GM12878 (cell line): ENCODE results near the gene FOXP1. TPM values are rescaled to one million over a fixed set of nuclear protein-coding genes. Genes with fewer than 3 reads are reported as not detected.

Source experiments
- ATAC-seq: fragments of 200-7000 bp; cut with Tn5 transposase; 3 replicates; pipeline ENCODE4 v1.9.1; 2020; ENCODE audit warnings: mild to moderate bottlenecking, moderate library complexity
- BruUV-seq: library from RNA; stranded (reverse); fragments of 400-500 nt; replicated peaks from 2 replicates; lab custom pipeline; 2021; lab: Mats Ljungman, UMichigan
- CTCF ChIA-PET: fragments of 300-600 bp; sonication (Branson Sonifier 250); formaldehyde crosslinking; extraction: SDS; loops from one replicate; lab custom pipeline; 2021; ENCODE audit warnings: inconsistent platforms; lab: Yijun Ruan, JAX
- POLR2A ChIA-PET: fragments of 350-600 bp; formaldehyde crosslinking; extraction: SDS; loops from one replicate; lab custom pipeline; 2021; ENCODE audit warnings: inconsistent platforms; lab: Charles Lee
- RAD21 ChIA-PET: fragments of 300-600 bp; sonication (Branson Sonifier 250); formaldehyde crosslinking; loops from one replicate; lab custom pipeline; 2023; ENCODE audit warnings: antibody characterized with exemption; ENCODE audit not compliant: unreplicated experiment; lab: Charles Lee
- SMC1A ChIA-PET: fragments of 300-600 bp; sonication (Branson Sonifier 250); formaldehyde crosslinking; loops from one replicate; lab custom pipeline; 2023; ENCODE audit not compliant: unreplicated experiment, uncharacterized antibody; lab: Charles Lee
- DNase-seq: peaks from one replicate; pipeline ENCODE4 v3.0.0-alpha.2; 2011; ENCODE audit warnings: low read depth, low spot score
- FAIRE-seq: peaks from 3 replicates; lab custom pipeline; 2011; peaks lifted over from hg19 to GRCh38; lab: Jason Lieb, UNC
- H2AFZ ChIP-seq: 2 replicates; pipeline ENCODE4 v1.6.0; 2011; ENCODE audit warnings: low read depth, low read length, control low read depth; ENCODE audit not compliant: control insufficient read depth
- H3K27ac ChIP-seq: 2 replicates; pipeline ENCODE4 v1.5.1; 2011; ENCODE audit warnings: control low read depth; ENCODE audit not compliant: control insufficient read depth, insufficient read depth
- H3K27me3 ChIP-seq, 2 experiments: replicated peaks in 1 of 2; 2 replicates each; pipeline versions ENCODE4 v1.6.0 to v1.6.1; 2011; ENCODE audit warnings: low read length in 1 of 2; ENCODE audit not compliant: control insufficient read depth in 2 of 2, insufficient read depth in 2 of 2
- H3K36me3 ChIP-seq, 2 experiments: 2 replicates each; pipeline ENCODE4 v1.5.1; 2011; ENCODE audit warnings: low read length in 1 of 2; ENCODE audit not compliant: control insufficient read depth in 2 of 2, insufficient read depth in 2 of 2
- H3K4me1 ChIP-seq: 2 replicates; pipeline ENCODE4 v1.6.1; 2011; ENCODE audit warnings: mild to moderate bottlenecking, low read length, moderate library complexity, mixed read lengths; ENCODE audit not compliant: control insufficient read depth, insufficient read depth
- H3K4me2 ChIP-seq: 2 replicates; pipeline ENCODE4 v1.6.0; 2011; ENCODE audit warnings: control low read depth; ENCODE audit not compliant: control insufficient read depth, insufficient read depth
- H3K4me3 ChIP-seq: fragments of 200-600 bp; sonication (generic); 2 replicates; pipeline ENCODE4 v1.5.1; 2016
- H3K79me2 ChIP-seq: 2 replicates; pipeline ENCODE4 v1.6.0; 2011; ENCODE audit warnings: low read length; ENCODE audit not compliant: control insufficient read depth, insufficient read depth
- H3K9ac ChIP-seq: 2 replicates; pipeline ENCODE4 v1.8.0; 2011; ENCODE audit warnings: low read length, control low read depth, mixed read lengths; ENCODE audit not compliant: control insufficient read depth, insufficient read depth
- H3K9me3 ChIP-seq: replicated peaks from 3 replicates; pipeline ENCODE4 v1.5.1; 2011; ENCODE audit warnings: mild to moderate bottlenecking, low read length; ENCODE audit not compliant: control insufficient read depth, insufficient read depth
- H4K20me1 ChIP-seq: 2 replicates; pipeline ENCODE4 v1.6.0; 2011; ENCODE audit not compliant: control insufficient read depth, insufficient read depth
- ETV6 ChIP-seq, 2 experiments: fragments of 450-650 bp in 1 of 2; IDR thresholded peaks in 1 of 2; conservative IDR thresholded peaks in 1 of 2; 2 replicates each; pipeline ENCODE4 v1.6.1; 2014; ENCODE audit warnings: antibody characterized with exemption in 1 of 2, borderline replicate concordance in 1 of 2, low read depth in 1 of 2, mild to moderate bottlenecking in 1 of 2, moderate library complexity in 1 of 2
- FOS ChIP-seq: IDR thresholded peaks from 3 replicates; pipeline ENCODE4 v1.6.1; 2011; ENCODE audit warnings: borderline replicate concordance; ENCODE audit not compliant: insufficient read length; ENCODE audit errors: extremely low read depth
- IRF3 ChIP-seq: fragments of 450-650 bp; IDR thresholded peaks from 2 replicates; pipeline ENCODE4 v1.6.1; 2014; ENCODE audit warnings: mild to moderate bottlenecking
- KDM1A ChIP-seq: fragments of 200-600 bp; sonication (generic); IDR thresholded peaks from 2 replicates; pipeline ENCODE4 v1.6.1; 2016; ENCODE audit warnings: borderline replicate concordance
- KLF5 ChIP-seq: fragments of 450-650 bp; IDR thresholded peaks from 2 replicates; pipeline ENCODE4 v1.6.1; 2014; ENCODE audit warnings: mild to moderate bottlenecking; ENCODE audit not compliant: partially characterized antibody
- MEF2B ChIP-seq: fragments of 450-650 bp; IDR thresholded peaks from 2 replicates; pipeline ENCODE4 v1.6.1; 2018; ENCODE audit warnings: mild to moderate bottlenecking, moderate library complexity; ENCODE audit not compliant: partially characterized antibody, poor library complexity, severe bottlenecking
- NR2C2 ChIP-seq: IDR thresholded peaks from 2 replicates; pipeline ENCODE4 v1.6.1; 2011; ENCODE audit warnings: borderline replicate concordance, low read depth; ENCODE audit not compliant: control insufficient read depth, insufficient read length
- NR2F1 ChIP-seq: fragments of 450-650 bp; conservative IDR thresholded peaks from 2 replicates; pipeline ENCODE4 v1.6.1; 2017; ENCODE audit warnings: mild to moderate bottlenecking
- SMAD1 ChIP-seq: fragments of 450-650 bp; IDR thresholded peaks from 2 replicates; pipeline ENCODE4 v1.6.1; 2018; ENCODE audit warnings: mild to moderate bottlenecking, low read depth; ENCODE audit not compliant: partially characterized antibody
- SP1 ChIP-seq: IDR thresholded peaks from one replicate; pipeline ENCODE4 v1.6.1; 2011; ENCODE audit warnings: low read depth, low read length
- TCF7 ChIP-seq: IDR thresholded peaks from 2 replicates; pipeline ENCODE4 v1.6.1; 2014; ENCODE audit warnings: antibody characterized with exemption, borderline replicate concordance
- ZSCAN29 ChIP-seq: fragments of 450-650 bp; IDR thresholded peaks from 2 replicates; pipeline ENCODE4 v1.6.1; 2017; ENCODE audit warnings: mild to moderate bottlenecking, moderate library complexity
- WGBS: methylation state at CpG from one replicate; pipeline ENCODE4 v1.1.6; 2016; ENCODE audit warnings: low lambda C conversion rate; ENCODE audit not compliant: insufficient replicate concordance, insufficient coverage; ENCODE audit errors: missing lambda C conversion rate; 5-methylcytosine and 5-hydroxymethylcytosine counted together
- in situ Hi-C: fragments of 300-500 bp; cut with MboI; formaldehyde crosslinking; loops from 9 replicates; pipeline ENCODE4 v1.14.3; 2018; ENCODE audit warnings: mixed read lengths
- intact Hi-C: fragments of 100-400 bp; cut with micrococcal nuclease; formaldehyde crosslinking; loops from one replicate; pipeline ENCODE4 v1.14.2; 2022; ENCODE audit not compliant: unreplicated experiment
- polyA plus RNA-seq, 11 experiments: library from polyadenylated mRNA; depleted of rRNA in 4 of 11; unstranded in 6 of 11; stranded (reverse) in 5 of 11; fragments of >200 nt; fragmentation: Nextera tagmentation in 4 of 11; fragmentation: Illumina TruSeq in 1 of 11; extraction: Ambion mirVana in 4 of 11; extraction: Trizol in 1 of 11; gene quantifications; 1 replicate in 1 of 11; 2 replicates in 10 of 11; pipeline versions ENCODE4 v1.2.1 to v1.2.3, GENCODE V29; 2011 to 2016; ENCODE audit warnings: inconsistent platforms in 2 of 11, missing spikeins in 2 of 11, low read depth in 1 of 11
- total RNA-seq, 4 experiments: library from RNA; depleted of rRNA in 3 of 4; stranded (reverse); fragments of >200 nt in 3 of 4; fragmentation: Illumina TruSeq in 1 of 4; extraction: Trizol in 1 of 4; gene quantifications; 2 replicates each; pipeline versions ENCODE4 v1.2.1 to v1.2.3, GENCODE V29; 2013 to 2021
- TF ChIP-seq, protein P1 (sequence below): fragments of 450-650 bp; formaldehyde crosslinking; IDR thresholded peaks from 2 replicates; pipeline ENCODE4 v1.4.0; 2022; ENCODE audit warnings: mild to moderate bottlenecking, moderate library complexity

Gene FOXP1
- total and polyA plus RNA-seq, 10 of the 15 experiments (the other 5 are each of a cell fraction or from before 2014, with no cell fraction given): 0.05 to 1.6 (median 0.20) TPM; not detected in 1

DNA sequence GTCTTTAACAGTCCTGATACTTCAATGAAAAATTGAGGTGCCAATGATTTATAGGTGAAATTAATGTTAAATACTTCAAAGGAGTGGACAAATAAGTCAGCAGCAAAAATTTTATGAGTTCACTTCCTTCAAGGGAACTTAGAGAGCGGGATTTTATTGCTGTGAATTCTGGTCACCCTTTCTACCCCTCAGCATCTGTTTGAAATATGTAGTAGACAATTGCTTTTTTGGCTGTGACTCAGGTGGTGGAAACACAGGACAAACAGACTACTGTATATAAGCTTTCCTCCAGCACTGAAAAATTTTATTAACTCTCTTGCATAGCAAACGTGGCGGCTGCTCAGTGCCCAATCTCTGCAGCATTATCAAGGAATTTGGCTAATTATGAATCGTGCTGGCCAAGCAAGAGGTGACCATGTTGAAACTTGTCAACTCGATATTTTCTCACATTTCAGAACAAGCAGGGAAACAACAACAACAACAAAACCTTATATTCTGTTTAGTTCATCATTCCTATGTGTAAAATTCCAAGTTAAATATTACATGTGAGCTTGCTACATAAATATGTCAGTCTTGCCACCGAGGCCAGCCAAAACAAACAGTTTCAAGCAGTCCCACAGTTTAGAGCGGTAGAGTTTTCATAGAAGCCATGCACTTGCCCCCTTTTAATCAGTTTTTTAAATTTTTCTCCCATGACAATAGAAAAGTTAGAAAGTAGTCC lies 420.2 kb downstream of the FOXP1 start (continued):
- TF ChIP-seq TCF7 (no peak), IRF3 (no peak), ETV6 (conservative IDR thresholded peaks at IDR 0.05 in 1 of 2, IDR thresholded peaks at IDR 0.05 in 1 of 2; ENCODE audit: borderline replicate concordance in 1 of 2, low read depth in 1 of 2) (no peak), NR2F1 (no peak), SP1 (no peak), FOS (no peak), NR2C2 (no peak)

GRCh38 chr3:71162221-71162620 lies 421.3 kb downstream of the FOXP1 start:
- WGBS: 0% methylated on average over 1 of the region's 1 CpG
- H3K4me2 ChIP-seq: no peak overlapping the region
- intact Hi-C loops (no loop called here), in situ Hi-C loops (no loop called here)
- no peaks in the 10 kb centered on the region for H3K36me3 ChIP-seq
- no peaks in the 10 kb centered on the region for H4K20me1 ChIP-seq
- no peaks in the 10 kb centered on the region for H3K79me2 ChIP-seq
- no TSS peak for BruUV-seq
- DNase-seq: no peak
- no peak overlapping the region for H3K4me3 ChIP-seq
- FAIRE-seq: no peak
- no peak overlapping the region for H3K9ac ChIP-seq
- RAD21 ChIA-PET: no interaction called here
- H3K9me3 ChIP-seq: no peaks in the 10 kb centered on the region
- H2AFZ ChIP-seq: no peak overlapping the region
- H3K27ac ChIP-seq: no peak overlapping the region
- POLR2A ChIA-PET: no interaction called here
- CTCF ChIA-PET: interaction anchor here (0.6 to 1.3 kb wide), 4 partner anchors 13 to 362 kb away, joined by 3 to 4 read pairs (median 4); no protein-coding TSS in a partner anchor
- SMC1A ChIA-PET: interaction anchor here (1.0 to 1.2 kb wide), 2 partner anchors 67 to 236 kb away, joined by 3 read pairs; no protein-coding TSS in a partner anchor
- no peak for ATAC-seq
- no peaks in the 10 kb centered on the region for H3K4me1 ChIP-seq
- no peaks in the 10 kb centered on the region; a peak in 1 of 4 replicates for H3K27me3 ChIP-seq
- TF ChIP-seq, protein P1, sequence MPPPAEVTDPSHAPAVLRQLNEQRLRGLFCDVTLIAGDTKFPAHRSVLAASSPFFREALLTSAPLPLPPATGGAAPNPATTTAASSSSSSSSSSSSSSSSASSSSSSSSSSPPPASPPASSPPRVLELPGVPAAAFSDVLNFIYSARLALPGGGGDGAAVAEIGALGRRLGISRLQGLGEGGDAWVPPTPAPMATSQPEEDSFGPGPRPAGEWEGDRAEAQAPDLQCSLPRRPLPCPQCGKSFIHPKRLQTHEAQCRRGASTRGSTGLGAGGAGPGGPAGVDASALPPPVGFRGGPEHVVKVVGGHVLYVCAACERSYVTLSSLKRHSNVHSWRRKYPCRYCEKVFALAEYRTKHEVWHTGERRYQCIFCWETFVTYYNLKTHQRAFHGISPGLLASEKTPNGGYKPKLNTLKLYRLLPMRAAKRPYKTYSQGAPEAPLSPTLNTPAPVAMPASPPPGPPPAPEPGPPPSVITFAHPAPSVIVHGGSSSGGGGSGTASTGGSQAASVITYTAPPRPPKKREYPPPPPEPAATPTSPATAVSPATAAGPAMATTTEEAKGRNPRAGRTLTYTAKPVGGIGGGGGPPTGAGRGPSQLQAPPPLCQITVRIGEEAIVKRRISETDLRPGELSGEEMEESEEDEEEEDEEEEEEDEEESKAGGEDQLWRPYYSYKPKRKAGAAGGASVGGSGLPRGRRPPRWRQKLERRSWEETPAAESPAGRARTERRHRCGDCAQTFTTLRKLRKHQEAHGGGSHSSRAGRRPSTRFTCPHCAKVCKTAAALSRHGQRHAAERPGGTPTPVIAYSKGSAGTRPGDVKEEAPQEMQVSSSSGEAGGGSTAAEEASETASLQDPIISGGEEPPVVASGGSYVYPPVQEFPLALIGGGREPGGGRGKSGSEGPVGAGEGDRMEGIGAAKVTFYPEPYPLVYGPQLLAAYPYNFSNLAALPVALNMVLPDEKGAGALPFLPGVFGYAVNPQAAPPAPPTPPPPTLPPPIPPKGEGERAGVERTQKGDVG: no peak
- no peak for TF ChIP-seq KLF5
- TF ChIP-seq MEF2B: no peak
- TF ChIP-seq ZSCAN29: no peak
- no peak for TF ChIP-seq SMAD1
- TF ChIP-seq KDM1A: no peak
